SU-DHL-6 (cell line): ENCODE data around the gene KCNA3.

Experiments
- H2AFZ ChIP-seq: fragments of 200-600 bp; sonication (generic); 2 replicates; pipeline ENCODE4 v1.6.1; 2014; ENCODE audit warnings: low read depth, mild to moderate bottlenecking, moderate library complexity, mixed read lengths, antibody characterized with exemption, low read length; ENCODE audit not compliant: severe bottlenecking
- H3F3A ChIP-seq: fragments of 200-600 bp; shearing (Covaris generic); 2 replicates; pipeline ENCODE4 v1.6.0; 2016; ENCODE audit warnings: antibody characterized with exemption, mild to moderate bottlenecking; ENCODE audit not compliant: insufficient read depth
- H3K27ac ChIP-seq: fragments of 200-600 bp; sonication (generic); 2 replicates; pipeline ENCODE4 v1.5.1; 2016; ENCODE audit warnings: low read depth, mild to moderate bottlenecking, low read length, moderate library complexity, mixed read lengths
- H3K27me3 ChIP-seq: fragments of 200-600 bp; sonication (generic), shearing (Covaris generic); 2 replicates; pipeline ENCODE4 v1.6.0; 2014; ENCODE audit warnings: mild to moderate bottlenecking, low read length
- H3K36me3 ChIP-seq: fragments of 200-600 bp; sonication (generic); 2 replicates; pipeline ENCODE4 v1.6.1; 2014; ENCODE audit warnings: mild to moderate bottlenecking, low read length, mixed read lengths
- H3K4me2 ChIP-seq: fragments of 300-600, 200-600 bp; shearing (Covaris generic), sonication (generic); 2 replicates; pipeline ENCODE4 v1.6.0; 2014; ENCODE audit warnings: low read length, low read depth, mild to moderate bottlenecking; ENCODE audit not compliant: poor library complexity, severe bottlenecking
- H3K4me3 ChIP-seq: fragments of 200-600 bp; sonication (generic); 2 replicates; pipeline ENCODE4 v1.5.1; 2014; ENCODE audit warnings: antibody characterized with exemption, low read length, mild to moderate bottlenecking, mixed read lengths; ENCODE audit not compliant: insufficient read depth, poor library complexity, severe bottlenecking
- H3K79me2 ChIP-seq: fragments of 200-600 bp; sonication (generic); 2 replicates; pipeline ENCODE4 v1.6.1; 2014; ENCODE audit warnings: mild to moderate bottlenecking, low read length, moderate library complexity; ENCODE audit not compliant: insufficient read depth
- H3K9ac ChIP-seq: fragments of 200-600 bp; sonication (generic); 2 replicates; pipeline ENCODE4 v1.7.0; 2014; ENCODE audit warnings: mild to moderate bottlenecking, low read length
- H3K9me2 ChIP-seq: fragments of 200-600 bp; sonication (generic); replicated peaks from 2 replicates; pipeline ENCODE4 v1.6.1; 2014; ENCODE audit warnings: low read length; ENCODE audit not compliant: insufficient read depth
- H3K9me3 ChIP-seq: fragments of 200-600 bp; sonication (generic); 2 replicates; pipeline ENCODE4 v1.6.1; 2014; ENCODE audit warnings: low read length, mixed read lengths; ENCODE audit not compliant: insufficient read depth
- H4K20me1 ChIP-seq: fragments of 200-600 bp; sonication (generic); 2 replicates; pipeline ENCODE4 v1.6.1; 2014; ENCODE audit warnings: low read depth, mild to moderate bottlenecking, antibody characterized with exemption, low read length, moderate library complexity, mixed read lengths
- EZH2phosphoT487 ChIP-seq: fragments of 200-600 bp; sonication (generic), shearing (Covaris generic); conservative IDR thresholded peaks from 2 replicates; pipeline ENCODE4 v1.6.1; 2018; ENCODE audit warnings: mild to moderate bottlenecking, antibody characterized with exemption, low read length, moderate library complexity, mixed read lengths
- TF ChIP-seq, protein P1 (sequence below): fragments of 200-600 bp; sonication (generic); IDR thresholded peaks from one replicate; pipeline ENCODE4 v1.5.1; 2017; ENCODE audit warnings: antibody characterized with exemption, mild to moderate bottlenecking, low read length, moderate library complexity; ENCODE audit not compliant: insufficient read depth, poor library complexity, severe bottlenecking

KCNA3 gene

DNA sequence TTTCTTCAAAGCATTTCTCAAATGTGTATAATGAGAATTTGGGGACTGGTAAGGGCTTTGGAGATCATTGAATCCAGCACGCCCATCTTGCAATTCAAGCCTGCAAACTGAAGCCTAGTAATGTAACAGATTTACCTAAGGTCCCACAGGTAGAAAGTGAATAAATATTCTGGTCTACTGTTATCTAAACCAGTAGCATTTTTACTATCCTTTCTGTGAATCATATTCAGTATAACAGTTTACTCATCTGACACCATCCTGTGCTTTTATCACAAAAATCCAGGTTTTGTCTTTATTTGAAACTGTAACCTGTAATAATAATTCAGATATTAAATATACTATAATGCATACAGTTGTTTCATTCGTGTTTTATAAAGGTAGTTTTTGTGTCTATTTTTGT is 17.4 kb downstream of the KCNA3 start:
- H3K4me3 ChIP-seq = no peak overlapping the region
- H3K9me3 ChIP-seq = no peaks in the 10 kb centered on the region
- H3K9me2 ChIP-seq = no peaks in the 10 kb centered on the region
- no peak overlapping the region for H3K27ac ChIP-seq
- H3K79me2 ChIP-seq = no peaks in the 10 kb centered on the region
- no peak overlapping the region for H2AFZ ChIP-seq
- no peaks in the 10 kb centered on the region for H3K36me3 ChIP-seq
- no peaks in the 10 kb centered on the region for H4K20me1 ChIP-seq
- H3F3A ChIP-seq = no peaks in the 10 kb centered on the region
- no peak overlapping the region for H3K9ac ChIP-seq
- H3K27me3 ChIP-seq = no peaks in the 10 kb centered on the region
- H3K4me2 ChIP-seq = no peak overlapping the region
- no peak for TF ChIP-seq EZH2phosphoT487
- TF ChIP-seq, protein P1, sequence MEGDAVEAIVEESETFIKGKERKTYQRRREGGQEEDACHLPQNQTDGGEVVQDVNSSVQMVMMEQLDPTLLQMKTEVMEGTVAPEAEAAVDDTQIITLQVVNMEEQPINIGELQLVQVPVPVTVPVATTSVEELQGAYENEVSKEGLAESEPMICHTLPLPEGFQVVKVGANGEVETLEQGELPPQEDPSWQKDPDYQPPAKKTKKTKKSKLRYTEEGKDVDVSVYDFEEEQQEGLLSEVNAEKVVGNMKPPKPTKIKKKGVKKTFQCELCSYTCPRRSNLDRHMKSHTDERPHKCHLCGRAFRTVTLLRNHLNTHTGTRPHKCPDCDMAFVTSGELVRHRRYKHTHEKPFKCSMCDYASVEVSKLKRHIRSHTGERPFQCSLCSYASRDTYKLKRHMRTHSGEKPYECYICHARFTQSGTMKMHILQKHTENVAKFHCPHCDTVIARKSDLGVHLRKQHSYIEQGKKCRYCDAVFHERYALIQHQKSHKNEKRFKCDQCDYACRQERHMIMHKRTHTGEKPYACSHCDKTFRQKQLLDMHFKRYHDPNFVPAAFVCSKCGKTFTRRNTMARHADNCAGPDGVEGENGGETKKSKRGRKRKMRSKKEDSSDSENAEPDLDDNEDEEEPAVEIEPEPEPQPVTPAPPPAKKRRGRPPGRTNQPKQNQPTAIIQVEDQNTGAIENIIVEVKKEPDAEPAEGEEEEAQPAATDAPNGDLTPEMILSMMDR = no peak

DNA sequence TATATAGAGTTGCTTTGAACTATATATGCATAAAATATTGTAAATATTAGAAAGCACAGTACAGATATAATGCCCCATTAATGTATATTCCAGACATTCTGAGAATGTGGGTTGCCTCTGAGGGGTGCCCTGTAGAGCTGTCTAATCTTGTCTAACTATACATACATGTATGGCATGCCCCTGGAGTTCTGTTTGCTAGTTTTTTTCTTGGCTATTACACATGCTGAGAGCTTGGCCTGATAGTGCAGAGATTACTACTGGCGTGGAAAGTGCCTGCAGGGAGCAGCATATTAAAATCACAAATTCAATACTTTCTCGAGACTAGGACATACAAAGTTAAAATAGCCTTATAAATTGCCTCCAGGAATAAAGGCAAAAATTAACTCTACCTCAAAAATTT is 24.1 kb downstream of the KCNA3 start:
- Histone ChIP-seq H4K20me1 (no peaks in the 10 kb centered on the region), H3K9me2 (no peaks in the 10 kb centered on the region)

DNA sequence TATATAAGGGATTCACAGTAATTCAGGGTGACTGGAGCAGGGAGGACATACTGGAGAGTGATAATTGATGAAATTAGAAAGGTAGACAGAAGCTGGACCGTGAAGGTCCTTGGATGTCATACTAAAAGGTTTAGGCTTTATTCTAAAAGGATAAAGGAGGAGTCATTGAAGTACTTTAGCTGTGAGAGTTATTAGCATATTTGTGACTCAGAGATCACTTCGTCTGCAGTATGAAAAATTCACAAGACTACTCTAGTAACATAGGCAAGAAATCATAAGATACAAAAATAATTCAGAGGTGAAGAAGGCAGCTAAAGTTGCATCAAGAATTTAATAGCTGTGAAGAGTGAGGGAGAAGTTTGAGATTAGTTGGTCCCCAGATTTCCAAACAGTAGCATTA is 26.3 kb downstream of the KCNA3 start:
- Histone ChIP-seq H3K36me3 (no peaks in the 10 kb centered on the region), H3K9me3 (no peaks in the 10 kb centered on the region), H3K4me3 (no peak overlapping the region), H2AFZ (no peak overlapping the region), H3K27me3 (no peaks in the 10 kb centered on the region), H3K9me2 (no peaks in the 10 kb centered on the region), H3K4me2 (no peak overlapping the region), H3K9ac (no peak overlapping the region), H3F3A (no peaks in the 10 kb centered on the region), H3K27ac (no peak overlapping the region), H3K79me2 (no peaks in the 10 kb centered on the region), H4K20me1 (no peaks in the 10 kb centered on the region)
- TF ChIP-seq, protein P1 = no peak
- TF ChIP-seq EZH2phosphoT487 = no peak

More for the DNA sequence above, 24.1 kb downstream of the KCNA3 start:
- Histone ChIP-seq H3K9ac (no peak overlapping the region), H3K36me3 (no peaks in the 10 kb centered on the region), H3F3A (no peaks in the 10 kb centered on the region), H3K4me3 (no peak overlapping the region), H3K27ac (no peak overlapping the region), H3K9me3 (no peaks in the 10 kb centered on the region), H3K4me2 (no peak overlapping the region), H2AFZ (no peak overlapping the region), H3K27me3 (no peaks in the 10 kb centered on the region), H3K79me2 (no peaks in the 10 kb centered on the region)
- TF ChIP-seq, protein P1 = no peak
- TF ChIP-seq EZH2phosphoT487 = no peak
